Cardiac fibroblast (primary cell): ENCODE data around the gene LBP.

Source experiments
- DNase-seq, 2 donors: peaks; one replicate each; pipeline versions ENCODE4 v3.0.0 to v3.0.0-alpha.2; 2010; ENCODE audit warnings: low read depth in 2 of 2
- H3K4me3 ChIP-seq, 2 donors: replicated peaks in 1 of 2; 1 replicate in 1 of 2; 2 replicates in 1 of 2; pipeline ENCODE4 v1.5.1; 2011; ENCODE audit warnings: low read depth in 2 of 2, low read length in 2 of 2, mild to moderate bottlenecking in 2 of 2, moderate library complexity in 1 of 2
- CTCF ChIP-seq: IDR thresholded peaks from one replicate; pipeline ENCODE4 v1.5.1; 2011; ENCODE audit warnings: low read depth, mild to moderate bottlenecking, low read length, inconsistent platforms

LBP gene

GRCh38 chr20:38346247-38346651 is at the start of gene LBP:
LBP (plus strand) TSS chr20:38346482; CDS start chr20:38346517, 35 bp downstream.
- no peak for DNase-seq
- no peak within 1 kb of the TSS for H3K4me3 ChIP-seq
- no peak for TF ChIP-seq CTCF

- H3K4me3 ChIP-seq: no peak overlapping the region
- no peak for DNase-seq
- no peak for TF ChIP-seq CTCF
Measured at GRCh38 chr20:38297916-38298674, 48.2 kb upstream of the LBP start.

GRCh38 chr20:38298768-38299288 is 47.5 kb upstream of the LBP start:
- DNase-seq: peak; percentile 74 to 96
- no peak for TF ChIP-seq CTCF
- no peak overlapping the region for H3K4me3 ChIP-seq

- no peak overlapping the region for H3K4me3 ChIP-seq
- no peak for DNase-seq
- no peak for TF ChIP-seq CTCF
Measured at GRCh38 chr20:38299963-38300362, 46.3 kb upstream of the LBP start.

- DNase-seq: no peak
- no peak overlapping the region for H3K4me3 ChIP-seq
- TF ChIP-seq CTCF: no peak
Measured at GRCh38 chr20:38300438-38300837, 45.8 kb upstream of the LBP start.

- DNase-seq: no peak
- no peak overlapping the region for H3K4me3 ChIP-seq
- TF ChIP-seq CTCF: no peak
Measured at GRCh38 chr20:38301309-38301708, 45.0 kb upstream of the LBP start.
